IMR-90 (cell line): ENCODE data around the gene EVL. TPM values are rescaled to one million over a fixed set of nuclear protein-coding genes. Genes with fewer than 3 reads are reported as not detected.

Experiments used
- ATAC-seq: fragments of 200-7000 bp; cut with Tn5 transposase; 2 replicates; pipeline ENCODE4 v1.9.1; 2020; ENCODE audit warnings: low read depth, mild to moderate bottlenecking, moderate library complexity
- BruUV-seq: library from RNA; stranded (reverse); fragments of 400-500 nt; replicated peaks from 2 replicates; lab custom pipeline; 2021; lab: Mats Ljungman, UMichigan
- CTCF ChIA-PET: fragments of 300-600 bp; formaldehyde crosslinking; extraction: SDS; loops from one replicate; lab custom pipeline; 2021; ENCODE audit warnings: antibody characterized with exemption; lab: Yijun Ruan, JAX
- POLR2A ChIA-PET: fragments of 300-600 bp; sonication (Branson Sonifier 250); formaldehyde crosslinking; loops from one replicate; lab custom pipeline; 2022; ENCODE audit warnings: antibody characterized with exemption; ENCODE audit not compliant: unreplicated experiment; lab: Charles Lee
- DNase-seq: peaks from one replicate; pipeline ENCODE4 v3.0.0; 2013
- H2AFZ ChIP-seq: replicated peaks from 2 replicates; pipeline ENCODE3; 2013; ENCODE audit warnings: low read length, mild to moderate bottlenecking; ENCODE audit not compliant: poor library complexity
- H2AK5ac ChIP-seq: 2 replicates; pipeline ENCODE4 v1.6.1; 2013; ENCODE audit warnings: low read depth, low read length, inconsistent platforms
- H2AK9ac ChIP-seq: replicated peaks from 2 replicates; pipeline ENCODE3; 2013; ENCODE audit warnings: mild to moderate bottlenecking, low read depth, low read length, moderate library complexity; ENCODE audit not compliant: poor library complexity
- H2BK120ac ChIP-seq: 2 replicates; pipeline ENCODE4 v1.6.1; 2013; ENCODE audit warnings: low read depth, low read length, inconsistent platforms
- H2BK15ac ChIP-seq: 3 replicates; pipeline ENCODE4 v1.6.1; 2013; ENCODE audit warnings: low read depth, low read length, inconsistent platforms
- H2BK20ac ChIP-seq: 2 replicates; pipeline ENCODE4 v1.6.1; 2013; ENCODE audit warnings: low read depth, mild to moderate bottlenecking, inconsistent platforms, low read length, moderate library complexity
- H2BK5ac ChIP-seq: 2 replicates; pipeline ENCODE4 v1.6.1; 2013; ENCODE audit warnings: mild to moderate bottlenecking, low read depth, low read length, inconsistent platforms; ENCODE audit not compliant: poor library complexity, severe bottlenecking
- H3K14ac ChIP-seq: replicated peaks from 2 replicates; pipeline ENCODE4 v1.6.1; 2013; ENCODE audit warnings: low read depth, low read length, inconsistent platforms
- H3K18ac ChIP-seq: 2 replicates; pipeline ENCODE4 v1.6.1; 2013; ENCODE audit warnings: low read depth, low read length, control low read depth
- H3K23ac ChIP-seq: 2 replicates; pipeline ENCODE4 v1.6.1; 2013; ENCODE audit warnings: low read depth, low read length, inconsistent platforms
- H3K27ac ChIP-seq: 2 replicates; pipeline ENCODE4 v1.5.1; 2013; ENCODE audit warnings: mild to moderate bottlenecking, control low read depth, low read length; ENCODE audit not compliant: insufficient read depth
- H3K27me3 ChIP-seq: 2 replicates; pipeline ENCODE4 v1.6.1; 2013; ENCODE audit warnings: low read length; ENCODE audit not compliant: control insufficient read depth, insufficient read depth
- H3K36me3 ChIP-seq: 2 replicates; pipeline ENCODE4 v1.6.1; 2013; ENCODE audit warnings: low read length, mixed read lengths; ENCODE audit not compliant: control insufficient read depth, insufficient read depth
- H3K4ac ChIP-seq: 2 replicates; pipeline ENCODE4 v1.6.1; 2013; ENCODE audit warnings: low read depth, low read length, inconsistent platforms
- H3K4me1 ChIP-seq: 2 replicates; pipeline ENCODE4 v1.6.1; 2013; ENCODE audit warnings: low read length, mixed read lengths; ENCODE audit not compliant: control insufficient read depth, insufficient read depth
- H3K4me2 ChIP-seq: 2 replicates; pipeline ENCODE4 v1.6.1; 2013; ENCODE audit warnings: low read depth, mild to moderate bottlenecking, control low read depth, low read length, moderate library complexity
- H3K4me3 ChIP-seq: 2 replicates; pipeline ENCODE4 v1.5.1; 2013; ENCODE audit warnings: low read depth, mild to moderate bottlenecking, control low read depth, low read length, moderate library complexity; ENCODE audit not compliant: insufficient read depth
- H3K56ac ChIP-seq: 2 replicates; pipeline ENCODE4 v1.6.1; 2013; ENCODE audit warnings: low read length, inconsistent platforms; ENCODE audit not compliant: insufficient read depth; ENCODE audit errors: extremely low read depth
- H3K79me1 ChIP-seq, 2 experiments: 2 replicates each; pipeline ENCODE4 v1.6.1; 2013; ENCODE audit warnings: low read length in 2 of 2, inconsistent platforms in 1 of 2, low read depth in 1 of 2
- H3K9ac ChIP-seq: 2 replicates; pipeline ENCODE4 v1.6.1; 2013; ENCODE audit warnings: low read depth, low read length, control low read depth
- H3K9me1 ChIP-seq: 2 replicates; pipeline ENCODE4 v1.6.1; 2013; ENCODE audit warnings: low read length, inconsistent platforms; ENCODE audit not compliant: insufficient read depth
- H3K9me3 ChIP-seq: 2 replicates; pipeline ENCODE4 v1.6.1; 2013; ENCODE audit warnings: low read length; ENCODE audit not compliant: control insufficient read depth, insufficient read depth
- H4K20me1 ChIP-seq: 2 replicates; pipeline ENCODE4 v1.6.1; 2013; ENCODE audit warnings: low read length, inconsistent platforms; ENCODE audit not compliant: insufficient read depth
- H4K5ac ChIP-seq: 2 replicates; pipeline ENCODE4 v1.6.1; 2013; ENCODE audit warnings: mild to moderate bottlenecking, low read depth, low read length, control low read depth
- H4K8ac ChIP-seq, 2 experiments: 2 replicates each; pipeline ENCODE4 v1.6.1; 2013; ENCODE audit warnings: low read depth in 2 of 2, low read length in 2 of 2, control low read depth in 1 of 2, inconsistent platforms in 1 of 2
- H4K91ac ChIP-seq: 2 replicates; pipeline ENCODE4 v1.6.1; 2013; ENCODE audit warnings: low read depth, low read length, inconsistent platforms; ENCODE audit not compliant: insufficient read depth
- BHLHE40 ChIP-seq: fragments of 150-350 bp; IDR thresholded peaks from 2 replicates; pipeline ENCODE4 v1.6.1; 2016; ENCODE audit warnings: mild to moderate bottlenecking, low read depth, low read length
- CEBPB ChIP-seq: IDR thresholded peaks from 2 replicates; pipeline ENCODE4 v1.6.1; 2012; ENCODE audit warnings: low read depth, low read length, improper control_type of control experiment
- WGBS, 2 experiments: methylation state at CpG; one replicate each; pipeline versions ENCODE4 v1.1.5 to v1.1.7; 2013; ENCODE audit warnings: missing lambda C conversion rate in 2 of 2; ENCODE audit not compliant: insufficient read length in 1 of 2; ENCODE audit errors: extremely low coverage in 2 of 2; 5-methylcytosine and 5-hydroxymethylcytosine counted together
- dilution Hi-C: fragments of 300-500 bp; cut with HindIII; formaldehyde crosslinking; loops from one replicate; pipeline ENCODE4 v1.14.3; 2018; ENCODE audit warnings: low sequenced_read_pairs; ENCODE audit not compliant: unreplicated experiment
- in situ Hi-C: fragments of 300-500 bp; cut with MboI; formaldehyde crosslinking; loops from 3 replicates; pipeline ENCODE4 v1.14.3; 2019; ENCODE audit warnings: low sequenced_read_pairs, inconsistent platforms, mixed read lengths
- intact Hi-C: fragments of 100-400 bp; cut with micrococcal nuclease; formaldehyde crosslinking; loops from 2 replicates; pipeline ENCODE4 v1.10.0; 2022
- polyA plus RNA-seq, 3 experiments: library from polyadenylated mRNA; depleted of rRNA; stranded (reverse); fragments of >200 nt; gene quantifications; 2 replicates each; pipeline ENCODE4 v1.2.3, GENCODE V29; 2012; ENCODE audit warnings: low replicate concordance in 1 of 3
- total RNA-seq: library from RNA; depleted of rRNA; stranded (reverse); fragments of >200 nt; gene quantifications from 2 replicates; pipeline ENCODE4 v1.2.3, GENCODE V29; 2012

The EVL gene
- total and polyA plus RNA-seq, 2 of the 4 experiments (the other 2 are of a cell fraction), result 7.2 to 36.5 TPM

DNA sequence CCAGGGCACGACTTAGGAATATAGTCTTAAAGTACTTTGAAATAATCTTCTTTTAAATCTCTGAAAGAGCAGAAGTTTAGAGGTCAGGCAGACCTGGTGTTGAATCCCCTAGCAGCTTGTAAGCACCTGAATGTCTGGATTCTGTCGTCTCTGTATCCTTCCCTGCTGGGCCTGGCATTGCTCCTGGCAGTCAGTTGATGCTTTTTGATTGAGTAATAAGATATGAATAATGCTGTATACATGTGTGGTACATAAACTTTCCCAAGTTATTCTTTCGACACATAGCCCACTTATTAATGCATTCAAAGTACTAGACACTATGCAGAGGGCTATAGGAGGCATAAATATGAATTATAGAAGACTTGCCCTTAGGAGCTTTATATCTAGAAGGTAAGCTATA lies 31.4 kb downstream of the EVL start:
- intact Hi-C loops, result loop anchor here (5.0 kb wide), 1 partner anchor 39 kb away; no protein-coding TSS in a partner anchor
- H3K27me3 ChIP-seq, result no peaks in the 10 kb centered on the region
- no peak overlapping the region for H2AK5ac ChIP-seq
- H3K27ac ChIP-seq, result no peak overlapping the region
- CTCF ChIA-PET, result interaction anchor here (0.6 to 1.5 kb wide), 3 partner anchors 11 to 115 kb away, joined by 3 to 4 read pairs (median 4); no protein-coding TSS in a partner anchor
- dilution Hi-C loops, result no loop called here
- peaks cover 23% of the 10 kb centered on the region for H3K9me1 ChIP-seq
- in situ Hi-C loops, result no loop called here
- no peak overlapping the region for H3K23ac ChIP-seq
- TF ChIP-seq CEBPB, result peak; percentile 86
- no peak for TF ChIP-seq BHLHE40
- no peak overlapping the region for H2BK120ac ChIP-seq
- no peak overlapping the region for H3K4me3 ChIP-seq
- no peak overlapping the region for H2AK9ac ChIP-seq
- H3K4me1 ChIP-seq, result peaks cover 10% of the 10 kb centered on the region
- no peak overlapping the region for H3K14ac ChIP-seq
- H2BK15ac ChIP-seq, result no peak overlapping the region
- no peak overlapping the region for H4K8ac ChIP-seq
- H2BK20ac ChIP-seq, result 0 out of 2 replicates have a peak overlapping the region, but pooled peaks have one; percentile 45
- no peak overlapping the region for H3K4ac ChIP-seq
- no peak overlapping the region for H3K56ac ChIP-seq
- no peak overlapping the region for H3K18ac ChIP-seq
- POLR2A ChIA-PET, result no interaction called here
- no peak overlapping the region for H4K5ac ChIP-seq
- ATAC-seq, result peak; percentile 81
- DNase-seq, result peak; percentile 68
- no peak overlapping the region for H4K91ac ChIP-seq
- BruUV-seq, result no TSS peak
- peaks cover 3% of the 10 kb centered on the region for H3K36me3 ChIP-seq
- no peak overlapping the region for H2AFZ ChIP-seq
- H2BK5ac ChIP-seq, result no peak overlapping the region
- H3K79me1 ChIP-seq, result peaks cover 0 to 19% of the 10 kb centered on the region in 2 experiments; a peak in 1 of 4 replicates
- no peak overlapping the region for H3K9ac ChIP-seq
- H4K20me1 ChIP-seq, result no peaks in the 10 kb centered on the region
- WGBS, 2 experiments, result no CpG with 5 or more reads among the region's 3 CpGs
- H3K4me2 ChIP-seq, result 0 out of 2 replicates have a peak overlapping the region, but pooled peaks have one; percentile 0
- H3K9me3 ChIP-seq, result no peaks in the 10 kb centered on the region
